Ramos (cell line): ENCODE data around the gene MAP4K4.

Source experiments
- in situ Hi-C: fragments of 300-500 bp; cut with MboI; formaldehyde crosslinking; loops from one replicate; pipeline ENCODE4 v1.14.3; 2022; ENCODE audit warnings: low sequenced_read_pairs; ENCODE audit not compliant: unreplicated experiment

The MAP4K4 gene

GRCh38 chr2:101854877-101855276 is 157.4 kb downstream of the MAP4K4 start:
- in situ Hi-C loops = no loop called here

GRCh38 chr2:101855776-101856175 is 158.3 kb downstream of the MAP4K4 start:
- in situ Hi-C loops = no loop called here

GRCh38 chr2:101858246-101858645 is 160.7 kb downstream of the MAP4K4 start:
- in situ Hi-C loops = no loop called here

GRCh38 chr2:101858910-101859309 is 161.4 kb downstream of the MAP4K4 start:
- in situ Hi-C loops = no loop called here

- in situ Hi-C loops = no loop called here
Observed at GRCh38 chr2:101859604-101860003, 162.1 kb downstream of the MAP4K4 start.

- in situ Hi-C loops = no loop called here
Observed at GRCh38 chr2:101860157-101860556, 162.7 kb downstream of the MAP4K4 start.

GRCh38 chr2:101860782-101861181 is 163.3 kb downstream of the MAP4K4 start:
- in situ Hi-C loops = no loop called here

GRCh38 chr2:101861382-101861781 is 163.9 kb downstream of the MAP4K4 start:
- in situ Hi-C loops = no loop called here

- in situ Hi-C loops = no loop called here
Observed at GRCh38 chr2:101863534-101863933, 166.0 kb downstream of the MAP4K4 start.

- in situ Hi-C loops = no loop called here
Observed at GRCh38 chr2:101864426-101864825, 166.9 kb downstream of the MAP4K4 start.

- in situ Hi-C loops = no loop called here
Observed at GRCh38 chr2:101868525-101868924, 171.0 kb downstream of the MAP4K4 start.

GRCh38 chr2:101869527-101869926 is 172.0 kb downstream of the MAP4K4 start:
- in situ Hi-C loops = no loop called here

GRCh38 chr2:101870444-101870843 is 172.9 kb downstream of the MAP4K4 start:
- in situ Hi-C loops = no loop called here

GRCh38 chr2:101871480-101871879 is 174.0 kb downstream of the MAP4K4 start:
- in situ Hi-C loops = no loop called here

- in situ Hi-C loops = no loop called here
Observed at GRCh38 chr2:101872480-101872879, 175.0 kb downstream of the MAP4K4 start.

- in situ Hi-C loops = no loop called here
Observed at GRCh38 chr2:101873543-101873942, 176.0 kb downstream of the MAP4K4 start.

GRCh38 chr2:101874069-101874468 is 176.6 kb downstream of the MAP4K4 start:
- in situ Hi-C loops = no loop called here

GRCh38 chr2:101879466-101879865 is 182.0 kb downstream of the MAP4K4 start:
- in situ Hi-C loops = no loop called here

GRCh38 chr2:101881131-101881530 is 183.6 kb downstream of the MAP4K4 start:
- in situ Hi-C loops = no loop called here

- in situ Hi-C loops = no loop called here
Observed at GRCh38 chr2:101882769-101883307, 185.3 kb downstream of the MAP4K4 start.

- in situ Hi-C loops = no loop called here
Observed at GRCh38 chr2:101883860-101884259, 186.4 kb downstream of the MAP4K4 start.

- in situ Hi-C loops = no loop called here
Observed at GRCh38 chr2:101884423-101884822, 186.9 kb downstream of the MAP4K4 start.

GRCh38 chr2:101887328-101887727 is 189.8 kb downstream of the MAP4K4 start:
- in situ Hi-C loops = no loop called here
